Ishikawa (cell line): Measurements from ENCODE around the gene LYPD3.

ENCODE experiments used
- NFIC ChIP-seq: IDR thresholded peaks from 2 replicates; pipeline ENCODE4 v1.6.1; 2012
- USF1 ChIP-seq: IDR thresholded peaks from 2 replicates; pipeline ENCODE4 v1.6.1; 2012

- no peak for TF ChIP-seq NFIC
- TF ChIP-seq USF1 = no peak
Measured at GRCh38 chr19:43483281-43483680, 17.9 kb upstream of the LYPD3 start.
